HCT116 (cell line): ENCODE measurements around the gene LRRC10. TPM values are rescaled to one million over a fixed set of nuclear protein-coding genes. Genes with fewer than 3 reads are reported as not detected.

Experiments used
- ATAC-seq: fragments of 200-7000 bp; cut with Tn5 transposase; 2 replicates; pipeline ENCODE4 v1.9.1; 2020; ENCODE audit warnings: mild to moderate bottlenecking, moderate library complexity
- BruUV-seq: library from RNA; stranded (reverse); fragments of 400-500 nt; replicated peaks from 2 replicates; lab custom pipeline; 2021; lab: Mats Ljungman, UMichigan
- CTCF ChIA-PET: fragments of 300-600 bp; sonication (Branson Sonifier 250); formaldehyde crosslinking; loops from one replicate; lab custom pipeline; 2021; ENCODE audit warnings: antibody characterized with exemption; lab: Charles Lee
- POLR2A ChIA-PET: fragments of 300-600, 350-600 bp; sonication (Branson Sonifier 250); formaldehyde crosslinking; loops from one replicate; lab custom pipeline; 2021; ENCODE audit warnings: antibody characterized with exemption; lab: Charles Lee
- RAD21 ChIA-PET, 2 experiments: fragments of 300-600 bp; sonication (Branson Sonifier 250); formaldehyde crosslinking; loops; one replicate each; lab custom pipeline; 2023; ENCODE audit warnings: low total read pairs in 2 of 2; ENCODE audit not compliant: uncharacterized antibody in 2 of 2, unreplicated experiment in 2 of 2, low non-redundant PET in 1 of 2; lab: Charles Lee
- DNase-seq: peaks from one replicate; pipeline ENCODE4 v3.0.0-alpha.2; 2010; ENCODE audit warnings: low read depth, low spot score
- H2AFZ ChIP-seq: fragments of 200-600 bp; shearing (Covaris generic), sonication (generic); 2 replicates; pipeline ENCODE4 v1.6.1; 2017; ENCODE audit warnings: low read depth, mixed run types, mixed read lengths, antibody characterized with exemption, low read length; ENCODE audit not compliant: poor library complexity, severe bottlenecking
- H3K27ac ChIP-seq: 2 replicates; pipeline ENCODE4 v1.5.1; 2012; ENCODE audit warnings: low read depth, low read length
- H3K27me3 ChIP-seq: fragments of 200-600 bp; sonication (generic); 2 replicates; pipeline ENCODE4 v1.6.1; 2016; ENCODE audit warnings: mixed run types, low read length, mixed read lengths; ENCODE audit not compliant: insufficient read depth
- H3K36me3 ChIP-seq, 2 experiments: fragments of 200-500 bp in 1 of 2; fragments of 200-600 bp in 1 of 2; sonication (Bioruptor generic) in 1 of 2; sonication (generic) in 1 of 2; 2 replicates each; pipeline versions ENCODE4 v1.5.1 to v1.6.1; 2014 to 2016; ENCODE audit warnings: low read length in 2 of 2, inconsistent platforms in 1 of 2, mixed read lengths in 1 of 2, mixed run types in 1 of 2; ENCODE audit not compliant: insufficient read depth in 2 of 2, control insufficient read depth in 1 of 2
- H3K4me1 ChIP-seq, 2 experiments: fragments of 200-600 bp in 1 of 2; sonication (generic) in 1 of 2; 2 replicates each; pipeline versions ENCODE4 v1.5.1 to v1.6.1; 2012 to 2017; ENCODE audit warnings: low read length in 2 of 2, inconsistent platforms in 1 of 2, mild to moderate bottlenecking in 1 of 2, mixed read lengths in 1 of 2, mixed run types in 1 of 2, moderate library complexity in 1 of 2; ENCODE audit not compliant: insufficient read depth in 2 of 2, control insufficient read depth in 1 of 2
- H3K4me2 ChIP-seq: fragments of 200-600 bp; sonication (generic); 2 replicates; pipeline ENCODE4 v1.6.1; 2017; ENCODE audit warnings: mixed run types, low read length, mixed read lengths
- H3K4me3 ChIP-seq, 2 experiments: fragments of 200-600 bp in 1 of 2; sonication (generic) in 1 of 2; replicated peaks in 1 of 2; 2 replicates each; pipeline ENCODE4 v1.5.1; 2011 to 2016; ENCODE audit warnings: low read length in 2 of 2, control low read depth in 1 of 2, low read depth in 1 of 2, mild to moderate bottlenecking in 1 of 2, mixed read lengths in 1 of 2, mixed run types in 1 of 2
- H3K79me2 ChIP-seq: fragments of 200-600 bp; sonication (generic); 2 replicates; pipeline ENCODE4 v1.6.1; 2017; ENCODE audit warnings: mild to moderate bottlenecking, mixed run types, low read length, moderate library complexity, mixed read lengths; ENCODE audit not compliant: insufficient read depth
- H3K9ac ChIP-seq: fragments of 200-600 bp; sonication (generic); 2 replicates; pipeline ENCODE4 v1.6.1; 2016; ENCODE audit warnings: low read length, mixed read lengths
- H3K9me2 ChIP-seq: fragments of 200-600 bp; sonication (generic), shearing (Covaris generic); 2 replicates; pipeline ENCODE4 v1.6.1; 2017; ENCODE audit warnings: mixed run types, mild to moderate bottlenecking, moderate library complexity; ENCODE audit not compliant: insufficient read depth
- H3K9me3 ChIP-seq, 2 experiments: fragments of 200-500 bp in 1 of 2; fragments of 200-600 bp in 1 of 2; sonication (Bioruptor generic) in 1 of 2; sonication (generic) in 1 of 2; 2 replicates each; pipeline ENCODE4 v1.6.1; 2014 to 2017; ENCODE audit warnings: low read length in 2 of 2, mixed read lengths in 2 of 2, inconsistent platforms in 1 of 2, low read depth in 1 of 2, mild to moderate bottlenecking in 1 of 2, mixed run types in 1 of 2, moderate library complexity in 1 of 2; ENCODE audit not compliant: control insufficient read depth in 1 of 2, insufficient read depth in 1 of 2
- H4K20me1 ChIP-seq: fragments of 200-600 bp; sonication (generic), shearing (Covaris generic); 2 replicates; pipeline ENCODE4 v1.6.1; 2017; ENCODE audit warnings: mixed run types, mild to moderate bottlenecking, moderate library complexity; ENCODE audit not compliant: insufficient read depth
- CBX3 ChIP-seq: IDR thresholded peaks from 2 replicates; pipeline ENCODE4 v1.6.1; 2012; ENCODE audit warnings: low read depth
- CEBPB ChIP-seq: IDR thresholded peaks from 2 replicates; pipeline ENCODE4 v1.6.1; 2012; ENCODE audit warnings: low read depth
- EGR1 ChIP-seq: IDR thresholded peaks from 2 replicates; pipeline ENCODE4 v1.6.1; 2012; ENCODE audit warnings: low read depth
- EZH2phosphoT487 ChIP-seq: fragments of 200-600 bp; IDR thresholded peaks from 2 replicates; pipeline ENCODE4 v1.6.1; 2018; ENCODE audit warnings: antibody characterized with exemption, borderline replicate concordance
- JUND ChIP-seq: IDR thresholded peaks from 2 replicates; pipeline ENCODE4 v1.6.1; 2012
- TCF7L2 ChIP-seq: IDR thresholded peaks from 2 replicates; pipeline ENCODE4 v1.7.0; 2011; ENCODE audit warnings: borderline replicate concordance, inconsistent platforms; ENCODE audit not compliant: insufficient read depth, insufficient read length; ENCODE audit errors: extremely low read depth
- YY1 ChIP-seq: IDR thresholded peaks from 2 replicates; pipeline ENCODE4 v1.6.1; 2011; ENCODE audit warnings: low read length, low read depth, moderate library complexity, mild to moderate bottlenecking; ENCODE audit not compliant: insufficient replicate concordance; ENCODE audit errors: extremely low read depth
- intact Hi-C: fragments of 100-400 bp; cut with micrococcal nuclease; formaldehyde crosslinking; loops from 2 replicates; pipeline ENCODE4 v1.10.0; 2022
- total RNA-seq: library from RNA; stranded (reverse); gene quantifications from one replicate; pipeline ENCODE4 v1.2.1, GENCODE V29; 2021; ENCODE audit not compliant: unreplicated experiment
- TF ChIP-seq, protein P1 (sequence below), 3 experiments: fragments of 200-600 bp in 1 of 3; sonication (generic) in 1 of 3; IDR thresholded peaks in 2 of 3; conservative IDR thresholded peaks in 1 of 3; 2 replicates each; pipeline ENCODE4 v1.5.1; 2012 to 2017; ENCODE audit warnings: low read depth in 2 of 3, low read length in 2 of 3, antibody characterized with exemption in 1 of 3, borderline replicate concordance in 1 of 3, control low read depth in 1 of 3, mild to moderate bottlenecking in 1 of 3, mixed read lengths in 1 of 3, mixed run types in 1 of 3, moderate library complexity in 1 of 3; ENCODE audit not compliant: insufficient read depth in 1 of 3
- TF ChIP-seq, protein P2 (sequence below): IDR thresholded peaks from 2 replicates; pipeline ENCODE4 v1.6.1; 2011; ENCODE audit warnings: mild to moderate bottlenecking, low read length, moderate library complexity; ENCODE audit not compliant: insufficient replicate concordance; ENCODE audit errors: extremely low read depth
- TF ChIP-seq, protein P3 (sequence below): IDR thresholded peaks from 2 replicates; pipeline ENCODE4 v1.6.1; 2012

Gene LRRC10
- total RNA-seq, 1 experiment from 2014 or later, result not detected

DNA sequence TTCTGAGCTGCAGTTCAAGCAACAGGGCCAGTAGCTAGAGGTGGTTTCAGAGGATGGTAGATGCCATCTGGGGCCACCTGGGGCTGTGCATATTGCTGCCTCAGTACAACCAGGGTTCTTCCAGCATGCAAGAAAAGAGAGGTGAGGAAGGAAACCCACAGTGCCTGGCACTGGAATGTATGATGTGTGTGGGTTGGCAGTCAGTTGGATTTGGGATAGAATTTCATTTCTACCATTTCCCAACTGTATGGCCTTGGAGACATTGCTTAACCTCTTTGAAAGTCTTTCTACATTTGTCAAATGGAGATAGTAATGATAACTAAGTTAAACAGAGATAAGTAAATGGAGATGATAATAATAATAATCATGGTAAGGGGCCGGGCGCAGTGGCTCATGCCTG lies 10.2 kb upstream of the LRRC10 start:
- no peaks in the 10 kb centered on the region for H3K4me1 ChIP-seq
- no peak overlapping the region for H2AFZ ChIP-seq
- H3K79me2 ChIP-seq, result no peaks in the 10 kb centered on the region
- H3K9ac ChIP-seq, result no peak overlapping the region
- CTCF ChIA-PET, result no interaction called here
- no peaks in the 10 kb centered on the region for H3K36me3 ChIP-seq
- ATAC-seq (no peak), DNase-seq (no peak)
- H3K9me2 ChIP-seq, result no peaks in the 10 kb centered on the region
- no peak overlapping the region for H3K27ac ChIP-seq
- no peaks in the 10 kb centered on the region for H4K20me1 ChIP-seq
- no peaks in the 10 kb centered on the region for H3K27me3 ChIP-seq
- TF ChIP-seq YY1 (no peak), JUND (no peak), CBX3 (no peak), EGR1 (no peak), CEBPB (no peak), EZH2phosphoT487 (no peak), TCF7L2 (no peak)
- TF ChIP-seq, protein P1, sequence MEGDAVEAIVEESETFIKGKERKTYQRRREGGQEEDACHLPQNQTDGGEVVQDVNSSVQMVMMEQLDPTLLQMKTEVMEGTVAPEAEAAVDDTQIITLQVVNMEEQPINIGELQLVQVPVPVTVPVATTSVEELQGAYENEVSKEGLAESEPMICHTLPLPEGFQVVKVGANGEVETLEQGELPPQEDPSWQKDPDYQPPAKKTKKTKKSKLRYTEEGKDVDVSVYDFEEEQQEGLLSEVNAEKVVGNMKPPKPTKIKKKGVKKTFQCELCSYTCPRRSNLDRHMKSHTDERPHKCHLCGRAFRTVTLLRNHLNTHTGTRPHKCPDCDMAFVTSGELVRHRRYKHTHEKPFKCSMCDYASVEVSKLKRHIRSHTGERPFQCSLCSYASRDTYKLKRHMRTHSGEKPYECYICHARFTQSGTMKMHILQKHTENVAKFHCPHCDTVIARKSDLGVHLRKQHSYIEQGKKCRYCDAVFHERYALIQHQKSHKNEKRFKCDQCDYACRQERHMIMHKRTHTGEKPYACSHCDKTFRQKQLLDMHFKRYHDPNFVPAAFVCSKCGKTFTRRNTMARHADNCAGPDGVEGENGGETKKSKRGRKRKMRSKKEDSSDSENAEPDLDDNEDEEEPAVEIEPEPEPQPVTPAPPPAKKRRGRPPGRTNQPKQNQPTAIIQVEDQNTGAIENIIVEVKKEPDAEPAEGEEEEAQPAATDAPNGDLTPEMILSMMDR (IDR thresholded peaks at IDR 0.05 in 2 of 3, conservative IDR thresholded peaks at IDR 0.05 in 1 of 3; ENCODE audit: borderline replicate concordance in 1 of 3, insufficient read depth in 1 of 3, low read depth in 2 of 3, low read length in 2 of 3), result no peak
- TF ChIP-seq, protein P2, sequence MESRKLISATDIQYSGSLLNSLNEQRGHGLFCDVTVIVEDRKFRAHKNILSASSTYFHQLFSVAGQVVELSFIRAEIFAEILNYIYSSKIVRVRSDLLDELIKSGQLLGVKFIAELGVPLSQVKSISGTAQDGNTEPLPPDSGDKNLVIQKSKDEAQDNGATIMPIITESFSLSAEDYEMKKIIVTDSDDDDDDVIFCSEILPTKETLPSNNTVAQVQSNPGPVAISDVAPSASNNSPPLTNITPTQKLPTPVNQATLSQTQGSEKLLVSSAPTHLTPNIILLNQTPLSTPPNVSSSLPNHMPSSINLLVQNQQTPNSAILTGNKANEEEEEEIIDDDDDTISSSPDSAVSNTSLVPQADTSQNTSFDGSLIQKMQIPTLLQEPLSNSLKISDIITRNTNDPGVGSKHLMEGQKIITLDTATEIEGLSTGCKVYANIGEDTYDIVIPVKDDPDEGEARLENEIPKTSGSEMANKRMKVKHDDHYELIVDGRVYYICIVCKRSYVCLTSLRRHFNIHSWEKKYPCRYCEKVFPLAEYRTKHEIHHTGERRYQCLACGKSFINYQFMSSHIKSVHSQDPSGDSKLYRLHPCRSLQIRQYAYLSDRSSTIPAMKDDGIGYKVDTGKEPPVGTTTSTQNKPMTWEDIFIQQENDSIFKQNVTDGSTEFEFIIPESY, result no peak
- TF ChIP-seq, protein P3, sequence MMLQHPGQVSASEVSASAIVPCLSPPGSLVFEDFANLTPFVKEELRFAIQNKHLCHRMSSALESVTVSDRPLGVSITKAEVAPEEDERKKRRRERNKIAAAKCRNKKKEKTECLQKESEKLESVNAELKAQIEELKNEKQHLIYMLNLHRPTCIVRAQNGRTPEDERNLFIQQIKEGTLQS, result no peak
- TF ChIP-seq, all 23 proteins: peak for 0
- BruUV-seq, result no TSS peak
- H3K9me3 ChIP-seq, result no peaks in the 10 kb centered on the region
- RAD21 ChIA-PET, result no interaction called here
- POLR2A ChIA-PET, result no interaction called here
- no peak overlapping the region for H3K4me2 ChIP-seq
- no peak overlapping the region for H3K4me3 ChIP-seq
- intact Hi-C loops, result no loop called here
